B cell (primary cell): ENCODE results near the gene INF2. TPM values are rescaled to one million over a fixed set of nuclear protein-coding genes. Genes with fewer than 3 reads are reported as not detected.

Source experiments
- ATAC-seq: fragments of 200-7000 bp; cut with Tn5 transposase; one replicate; pipeline ENCODE4 v1.10.0; 2021; ENCODE audit warnings: low read depth, mild to moderate bottlenecking, moderate number of reproducible peaks, moderate library complexity
- CTCF ChIA-PET: fragments of 350-600 bp; sonication (Branson Sonifier 250); formaldehyde crosslinking; loops from one replicate; lab custom pipeline; 2021; ENCODE audit warnings: antibody characterized with exemption, inconsistent platforms; lab: Charles Lee
- POLR2A ChIA-PET: fragments of 350-600 bp; sonication (Branson Sonifier 250); formaldehyde crosslinking; loops from one replicate; lab custom pipeline; 2021; ENCODE audit warnings: antibody characterized with exemption; lab: Charles Lee
- DNase-seq: peaks from one replicate; pipeline ENCODE4 v3.0.0; 2013
- H2AFZ ChIP-seq: 2 replicates; pipeline ENCODE4 v1.6.1; 2012; ENCODE audit warnings: mild to moderate bottlenecking, low read depth, low read length; ENCODE audit not compliant: insufficient read depth, poor library complexity, severe bottlenecking
- H3K27ac ChIP-seq, 2 donors: 1 replicate in 1 of 2; 2 replicates in 1 of 2; pipeline ENCODE4 v1.5.1; 2012 to 2013; ENCODE audit warnings: low read length in 2 of 2, mild to moderate bottlenecking in 2 of 2, moderate library complexity in 1 of 2
- H3K27me3 ChIP-seq, 4 experiments: fragments of 200-600 bp in 1 of 4; sonication (generic) in 1 of 4; replicated peaks in 1 of 4; 1 replicate in 2 of 4; 2 replicates in 2 of 4; pipeline versions ENCODE4 v1.6.1 to v1.7.0; 2013 to 2016; ENCODE audit warnings: low read length in 3 of 4, mild to moderate bottlenecking in 2 of 4, mixed read lengths in 1 of 4, moderate library complexity in 1 of 4; ENCODE audit not compliant: insufficient read depth in 4 of 4, control insufficient read depth in 3 of 4; ENCODE audit errors: control extremely low read depth in 1 of 4
- H3K36me3 ChIP-seq, 2 experiments: replicated peaks in 1 of 2; 1 replicate in 1 of 2; 2 replicates in 1 of 2; pipeline versions ENCODE4 v1.6.1 to v1.7.1; 2013; ENCODE audit warnings: low read length in 1 of 2; ENCODE audit not compliant: insufficient read depth in 2 of 2, control insufficient read depth in 1 of 2; ENCODE audit errors: control extremely low read depth in 1 of 2, extremely low read depth in 1 of 2
- H3K4me1 ChIP-seq, 2 donors: fragments of 200-600 bp in 1 of 2; sonication (generic) in 1 of 2; 1 replicate in 1 of 2; 2 replicates in 1 of 2; pipeline versions ENCODE4 v1.5.1 to v1.6.1; 2013 to 2017; ENCODE audit warnings: low read length in 2 of 2; ENCODE audit not compliant: control insufficient read depth in 2 of 2, insufficient read depth in 2 of 2
- H3K4me2 ChIP-seq: replicated peaks from 2 replicates; pipeline ENCODE3; 2012; ENCODE audit warnings: mild to moderate bottlenecking, low read depth, low read length; ENCODE audit not compliant: poor library complexity, severe bottlenecking
- H3K4me3 ChIP-seq, 5 experiments: fragments of 200-600 bp in 1 of 5; sonication (generic) in 1 of 5; 1 replicate in 3 of 5; 2 replicates in 2 of 5; pipeline versions ENCODE4 v1.5.1 to v1.7.0; 2011 to 2016; ENCODE audit warnings: low read length in 4 of 5, mild to moderate bottlenecking in 4 of 5, low read depth in 2 of 5, control low read depth in 1 of 5, moderate library complexity in 1 of 5; ENCODE audit not compliant: insufficient read depth in 1 of 5; ENCODE audit errors: control extremely low read depth in 1 of 5, extremely low read depth in 1 of 5
- H3K79me2 ChIP-seq: fragments of 200-600 bp; sonication (generic); one replicate; pipeline ENCODE4 v1.6.0; 2016; ENCODE audit warnings: low read length; ENCODE audit not compliant: control insufficient read depth, insufficient read depth
- H3K9ac ChIP-seq: fragments of 200-600 bp; sonication (generic); 2 replicates; pipeline ENCODE4 v1.6.1; 2017; ENCODE audit warnings: mild to moderate bottlenecking, low read length, moderate library complexity
- H3K9me3 ChIP-seq, 3 donors: one replicate each; pipeline versions ENCODE4 v1.6.1 to v1.7.1; 2013; ENCODE audit warnings: low read length in 2 of 3; ENCODE audit not compliant: control insufficient read depth in 2 of 3, insufficient read depth in 1 of 3; ENCODE audit errors: control extremely low read depth in 1 of 3
- H4K20me1 ChIP-seq: 2 replicates; pipeline ENCODE4 v1.6.0; 2012; ENCODE audit warnings: mild to moderate bottlenecking, low read length; ENCODE audit not compliant: insufficient read depth, control insufficient read depth, poor library complexity, severe bottlenecking
- H3K27ac Mint-ChIP-seq: one replicate; pipeline ENCODE4 v1.8.0; 2021; ENCODE audit warnings: mixed read lengths
- H3K27me3 Mint-ChIP-seq: one replicate; pipeline ENCODE4 v1.8.0; 2021; ENCODE audit warnings: mixed read lengths
- H3K4me1 Mint-ChIP-seq: one replicate; pipeline ENCODE4 v1.8.0; 2021; ENCODE audit warnings: mixed read lengths
- H3K4me3 Mint-ChIP-seq: one replicate; pipeline ENCODE4 v1.8.0; 2021; ENCODE audit warnings: mixed read lengths
- H3K9me3 Mint-ChIP-seq: one replicate; pipeline ENCODE4 v1.8.0; 2022; ENCODE audit warnings: mixed read lengths; ENCODE audit not compliant: insufficient read depth
- CTCF ChIP-seq: fragments of 200-600 bp; IDR thresholded peaks from one replicate; pipeline ENCODE4 v1.8.0; 2022; ENCODE audit warnings: antibody characterized with exemption, mild to moderate bottlenecking
- EZH2 ChIP-seq: IDR thresholded peaks from 2 replicates; pipeline ENCODE4 v1.6.1; 2012; ENCODE audit warnings: borderline replicate concordance, low read depth, mild to moderate bottlenecking, moderate library complexity, low read length; ENCODE audit not compliant: insufficient read depth, poor library complexity, severe bottlenecking
- WGBS: methylation state at CpG from one replicate; pipeline ENCODE4 v1.1.5; 2013; ENCODE audit warnings: missing lambda C conversion rate; ENCODE audit not compliant: insufficient coverage; 5-methylcytosine and 5-hydroxymethylcytosine counted together
- intact Hi-C: fragments of 100-400 bp; cut with micrococcal nuclease; formaldehyde crosslinking; loops from one replicate; pipeline ENCODE4 v1.10.0; 2022
- polyA plus RNA-seq: library from polyadenylated mRNA; depleted of rRNA; stranded (reverse); fragments of >200 nt; gene quantifications from 2 replicates; pipeline ENCODE4 v1.2.3, GENCODE V29; 2012
- total RNA-seq, 2 donors: library from RNA; stranded (reverse); fragments of 120-200 nt in 1 of 2; gene quantifications; 1 replicate in 1 of 2; 2 replicates in 1 of 2; pipeline versions ENCODE4 v1.2.3 to v1.2.4, GENCODE V29; 2013 to 2022

The INF2 gene
- total and polyA plus RNA-seq, 2 donors (not counting 1 experiment from before 2014, with no cell fraction given), result 90.2 to 100 TPM

GRCh38 chr14:104681689-104682074 lies 7.7 kb upstream of the INF2 start:
- Histone ChIP-seq H3K9me3 (peaks cover 0 to 3% (median 0%) of the 10 kb centered on the region in 3 donors), H3K4me3 (no peak overlapping the region), H3K27me3 (no peaks in the 10 kb centered on the region), H3K36me3 (no peaks in the 10 kb centered on the region), H2AFZ (no peak overlapping the region), H3K4me1 (peaks cover 49 to 71% of the 10 kb centered on the region in 2 donors), H3K4me2 (peak overlapping the region; percentile 51), H3K9ac (no peak overlapping the region), H3K27ac (peak overlapping the region in 1 of 2 donors; percentile 7), H3K79me2 (no peaks in the 10 kb centered on the region), H4K20me1 (no peaks in the 10 kb centered on the region)
- ChIA-PET CTCF (interaction anchor here (0.9 to 6.8 kb wide), 15 partner anchors 8 to 604 kb away, joined by 3 to 64 read pairs (median 5); partner anchors contain the start of gene INF2), POLR2A (interaction anchor here (0.9 to 1.9 kb wide), 5 partner anchors 16 to 31 kb away, joined by 5 to 9 read pairs (median 5); no protein-coding TSS in a partner anchor)
- Mint-ChIP-seq H3K4me1 (peaks cover 69% of the 10 kb centered on the region), H3K27ac (peak overlapping the region; percentile 37), H3K4me3 (no peak overlapping the region), H3K9me3 (no peaks in the 10 kb centered on the region), H3K27me3 (no peaks in the 10 kb centered on the region)
- DNase-seq (no peak), ATAC-seq (no peak)
- intact Hi-C loops, result loop anchor here (1.0 kb wide), 3 partner anchors 21 to 31 kb away; no protein-coding TSS in a partner anchor
- TF ChIP-seq EZH2 (no peak), CTCF (no peak)
- 73% methylated on average over 11 of the region's 11 CpGs for WGBS

- Mint-ChIP-seq H3K27me3 (no peaks in the 10 kb centered on the region), H3K9me3 (no peaks in the 10 kb centered on the region), H3K27ac (peak overlapping the region; percentile 37), H3K4me3 (no peak overlapping the region), H3K4me1 (peaks cover 68% of the 10 kb centered on the region)
- H3K4me3 ChIP-seq, result no peak overlapping the region
- no peaks in the 10 kb centered on the region for H4K20me1 ChIP-seq
- H2AFZ ChIP-seq, result no peak overlapping the region
- DNase-seq, result no peak
- no peak overlapping the region for H3K4me2 ChIP-seq
- H3K4me1 ChIP-seq, result peaks cover 49 to 71% of the 10 kb centered on the region in 2 donors
- POLR2A ChIA-PET, result no interaction called here
- no peak for ATAC-seq
- intact Hi-C loops, result no loop called here
- H3K9me3 ChIP-seq, result peaks cover 0 to 3% (median 0%) of the 10 kb centered on the region in 3 donors
- H3K36me3 ChIP-seq, result no peaks in the 10 kb centered on the region
- WGBS, result 100% methylated on average over 9 of the region's 12 CpGs
- H3K79me2 ChIP-seq, result no peaks in the 10 kb centered on the region
- no peak overlapping the region for H3K9ac ChIP-seq
- H3K27me3 ChIP-seq, result no peaks in the 10 kb centered on the region
- CTCF ChIA-PET, result interaction anchor here (1.0 to 6.8 kb wide), 7 partner anchors 11 to 42 kb away, joined by 3 to 64 read pairs (median 5); no protein-coding TSS in a partner anchor
- H3K27ac ChIP-seq, result no peak overlapping the region
- no peak for TF ChIP-seq EZH2
- TF ChIP-seq CTCF, result no peak
Observed at GRCh38 chr14:104682107-104682593, 7.3 kb upstream of the INF2 start.
